ENCODE data around the gene SKI.
A peak's percentile ranks its signal among the peaks of the same experiment; 100 is the strongest.

SKI gene

GRCh38 chr1:2284932-2285331, 56.8 kb downstream of the SKI start:
- Mint-ChIP-seq H3K4me1 (ENCODE audit: low read depth in 2 of 2) (peaks cover 16 to 29% of the 10 kb centered on the region in 2 donors), H3K27me3 (no peaks in the 10 kb centered on the region), H3K27ac (peak overlapping the region in 1 of 2 donors; percentile 82), H3K9me3 (no peaks in the 10 kb centered on the region), H3K36me3 (ENCODE audit: insufficient read depth) (peaks cover 86% of the 10 kb centered on the region), H3K4me3 (no peak overlapping the region)
- DNase-seq (no peak), ATAC-seq (replicated peaks) (no peak)

GRCh38 chr1:2286923-2287322, 58.8 kb downstream of the SKI start:
- peaks cover 34 to 46% of the 10 kb centered on the region in 2 donors for H3K4me1 Mint-ChIP-seq (ENCODE audit: low read depth in 2 of 2)

DNA sequence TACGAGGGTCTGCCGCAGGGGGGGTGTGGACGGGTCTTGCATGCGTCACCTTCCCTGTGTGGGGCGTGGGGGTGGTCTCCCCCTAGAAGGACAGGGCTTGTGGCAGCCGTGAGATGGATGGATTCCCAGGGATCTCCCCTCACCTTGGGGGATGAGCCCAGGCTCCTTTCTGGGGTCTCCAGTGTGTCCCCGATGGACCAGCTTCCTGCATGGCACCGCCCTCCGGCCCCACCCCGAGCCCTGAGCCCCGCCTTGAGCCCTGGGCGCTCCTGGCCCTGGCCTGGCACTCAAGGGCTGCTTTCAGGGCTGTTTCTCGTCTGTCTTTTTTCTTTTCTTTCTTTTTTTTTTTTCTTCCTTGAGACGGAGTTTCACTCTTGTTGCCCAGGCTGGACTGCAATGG, 59.5 kb downstream of the SKI start:
- Mint-ChIP-seq H3K27me3 (no peaks in the 10 kb centered on the region), H3K4me3 (peak overlapping the region; percentile 33 to 90), H3K9me3 (no peaks in the 10 kb centered on the region), H3K4me1 (ENCODE audit: low read depth in 2 of 2) (peaks cover 40 to 53% of the 10 kb centered on the region in 2 donors), H3K36me3 (ENCODE audit: insufficient read depth) (peaks cover 96% of the 10 kb centered on the region), H3K27ac (peak overlapping the region; percentile 83 to 99)
- DNase-seq (no peak), ATAC-seq (replicated peaks) (no peak)

More at GRCh38 chr1:2286923-2287322, 58.8 kb downstream of the SKI start:
- Mint-ChIP-seq H3K4me3 (peak overlapping the region in 1 of 2 donors; percentile 53), H3K9me3 (no peaks in the 10 kb centered on the region), H3K36me3 (ENCODE audit: insufficient read depth) (peaks cover 93% of the 10 kb centered on the region), H3K27ac (peak overlapping the region; percentile 79 to 82), H3K27me3 (no peaks in the 10 kb centered on the region)
- ATAC-seq (replicated peaks) (no peak), DNase-seq (no peak)

DNA sequence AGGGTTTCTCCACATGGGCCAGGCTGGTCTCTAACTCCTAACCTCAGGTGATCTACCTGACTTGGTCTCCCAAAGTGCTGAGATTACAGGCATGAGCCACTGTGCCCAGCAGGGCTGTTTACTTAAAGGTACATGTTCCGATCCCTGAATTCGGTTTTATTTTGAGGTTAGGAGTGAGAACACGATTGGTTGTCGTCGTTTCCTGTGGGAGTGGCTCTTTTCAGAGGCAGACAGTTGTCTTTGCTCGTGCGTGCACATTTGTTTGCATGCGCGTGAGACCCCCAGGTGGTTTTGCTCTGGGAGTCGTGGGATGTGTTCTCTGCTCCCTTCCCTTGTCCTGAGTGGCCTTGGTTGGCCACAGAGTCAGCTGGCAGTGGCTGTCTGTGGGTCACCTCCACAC, 60.2 kb downstream of the SKI start:
- ATAC-seq (replicated peaks), result no peak
- no peak for DNase-seq
- Mint-ChIP-seq H3K27me3 (no peaks in the 10 kb centered on the region), H3K9me3 (no peaks in the 10 kb centered on the region), H3K4me3 (peak overlapping the region; percentile 33 to 90), H3K36me3 (ENCODE audit: insufficient read depth) (peaks cover 96% of the 10 kb centered on the region), H3K4me1 (ENCODE audit: low read depth in 2 of 2) (peaks cover 41 to 55% of the 10 kb centered on the region in 2 donors), H3K27ac (peak overlapping the region; percentile 83 to 99)

GRCh38 chr1:2288816-2289536, 60.9 kb downstream of the SKI start:
- peak overlapping the region; percentile 88 to 90 for H3K4me3 Mint-ChIP-seq
- H3K4me1 Mint-ChIP-seq (ENCODE audit: low read depth in 2 of 2), result peaks cover 47 to 62% of the 10 kb centered on the region in 2 donors
- H3K9me3 Mint-ChIP-seq, result no peaks in the 10 kb centered on the region
- peaks cover 96% of the 10 kb centered on the region for H3K36me3 Mint-ChIP-seq (ENCODE audit: insufficient read depth)
- peak overlapping the region in 1 of 2 donors; percentile 99 for H3K27ac Mint-ChIP-seq
- no peak for DNase-seq
- no peak for ATAC-seq (replicated peaks)
- no peaks in the 10 kb centered on the region for H3K27me3 Mint-ChIP-seq

DNA sequence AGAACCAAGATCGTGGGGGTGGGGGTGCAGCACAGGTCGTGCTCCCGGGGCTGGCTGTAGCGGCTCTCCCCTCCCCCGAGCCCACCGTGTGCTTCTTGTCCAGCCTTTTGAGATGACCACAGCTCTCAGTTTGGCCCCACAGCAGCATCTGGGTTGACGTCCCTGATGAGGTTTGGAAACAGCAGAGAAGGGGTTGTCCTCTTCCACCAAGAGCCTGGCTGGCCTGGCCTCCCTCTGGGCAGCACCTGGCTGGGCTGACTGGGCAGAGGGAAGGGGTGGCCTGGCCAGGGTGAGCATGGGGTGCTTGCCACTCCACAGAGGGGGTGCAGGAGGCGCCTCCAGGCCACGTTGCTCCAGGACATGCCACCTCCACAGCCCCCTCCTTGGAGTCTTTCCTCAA, 61.5 kb downstream of the SKI start:
- ATAC-seq (replicated peaks) (no peak), DNase-seq (no peak)
- H3K36me3 Mint-ChIP-seq (ENCODE audit: insufficient read depth), result peaks cover 98% of the 10 kb centered on the region
- H3K4me1 Mint-ChIP-seq (ENCODE audit: low read depth in 2 of 2), result peaks cover 48 to 60% of the 10 kb centered on the region in 2 donors
- H3K27ac Mint-ChIP-seq, result peak overlapping the region; percentile 98 to 99
- H3K4me3 Mint-ChIP-seq, result peak overlapping the region; percentile 88 to 90
- no peaks in the 10 kb centered on the region for H3K27me3 Mint-ChIP-seq
- no peaks in the 10 kb centered on the region for H3K9me3 Mint-ChIP-seq

GRCh38 chr1:2290171-2290578, 62.1 kb downstream of the SKI start:
- Mint-ChIP-seq H3K27me3 (no peaks in the 10 kb centered on the region), H3K9me3 (no peaks in the 10 kb centered on the region), H3K27ac (peak overlapping the region; percentile 98 to 99), H3K4me3 (peak overlapping the region; percentile 88 to 90), H3K36me3 (ENCODE audit: insufficient read depth) (peaks cover 98% of the 10 kb centered on the region), H3K4me1 (ENCODE audit: low read depth in 2 of 2) (peaks cover 48 to 60% of the 10 kb centered on the region in 2 donors)
- DNase-seq (no peak), ATAC-seq (replicated peaks) (no peak)

GRCh38 chr1:2290595-2291510, 62.7 kb downstream of the SKI start:
- H3K27me3 Mint-ChIP-seq, result no peaks in the 10 kb centered on the region
- DNase-seq (peak; percentile 67 to 75 (median 73)), ATAC-seq (replicated peaks) (peak; percentile 77)
- peak overlapping the region; percentile 88 to 90 for H3K4me3 Mint-ChIP-seq
- H3K9me3 Mint-ChIP-seq, result no peaks in the 10 kb centered on the region
- peaks cover 48 to 62% of the 10 kb centered on the region in 2 donors for H3K4me1 Mint-ChIP-seq (ENCODE audit: low read depth in 2 of 2)
- peaks cover 99% of the 10 kb centered on the region for H3K36me3 Mint-ChIP-seq (ENCODE audit: insufficient read depth)
- peak overlapping the region; percentile 98 to 99 for H3K27ac Mint-ChIP-seq

- H3K36me3 Mint-ChIP-seq (ENCODE audit: insufficient read depth), result peaks cover 93% of the 10 kb centered on the region
- peaks cover 51 to 61% of the 10 kb centered on the region in 2 donors for H3K4me1 Mint-ChIP-seq (ENCODE audit: low read depth in 2 of 2)
- H3K27me3 Mint-ChIP-seq, result no peaks in the 10 kb centered on the region
- ATAC-seq (replicated peaks) (no peak), DNase-seq (no peak)
- H3K4me3 Mint-ChIP-seq, result peak overlapping the region; percentile 88 to 90
- no peaks in the 10 kb centered on the region for H3K9me3 Mint-ChIP-seq
- peak overlapping the region; percentile 98 to 99 for H3K27ac Mint-ChIP-seq
Observed at GRCh38 chr1:2291577-2291976, 63.5 kb downstream of the SKI start.

- Mint-ChIP-seq H3K4me1 (ENCODE audit: low read depth in 2 of 2) (peaks cover 48 to 62% of the 10 kb centered on the region in 2 donors), H3K27me3 (no peaks in the 10 kb centered on the region), H3K27ac (peak overlapping the region; percentile 79 to 99), H3K4me3 (peak overlapping the region; percentile 40 to 90), H3K9me3 (no peaks in the 10 kb centered on the region), H3K36me3 (ENCODE audit: insufficient read depth) (peaks cover 93% of the 10 kb centered on the region)
- DNase-seq (no peak), ATAC-seq (replicated peaks) (no peak)
Observed at GRCh38 chr1:2292725-2293450, 64.8 kb downstream of the SKI start.

DNA sequence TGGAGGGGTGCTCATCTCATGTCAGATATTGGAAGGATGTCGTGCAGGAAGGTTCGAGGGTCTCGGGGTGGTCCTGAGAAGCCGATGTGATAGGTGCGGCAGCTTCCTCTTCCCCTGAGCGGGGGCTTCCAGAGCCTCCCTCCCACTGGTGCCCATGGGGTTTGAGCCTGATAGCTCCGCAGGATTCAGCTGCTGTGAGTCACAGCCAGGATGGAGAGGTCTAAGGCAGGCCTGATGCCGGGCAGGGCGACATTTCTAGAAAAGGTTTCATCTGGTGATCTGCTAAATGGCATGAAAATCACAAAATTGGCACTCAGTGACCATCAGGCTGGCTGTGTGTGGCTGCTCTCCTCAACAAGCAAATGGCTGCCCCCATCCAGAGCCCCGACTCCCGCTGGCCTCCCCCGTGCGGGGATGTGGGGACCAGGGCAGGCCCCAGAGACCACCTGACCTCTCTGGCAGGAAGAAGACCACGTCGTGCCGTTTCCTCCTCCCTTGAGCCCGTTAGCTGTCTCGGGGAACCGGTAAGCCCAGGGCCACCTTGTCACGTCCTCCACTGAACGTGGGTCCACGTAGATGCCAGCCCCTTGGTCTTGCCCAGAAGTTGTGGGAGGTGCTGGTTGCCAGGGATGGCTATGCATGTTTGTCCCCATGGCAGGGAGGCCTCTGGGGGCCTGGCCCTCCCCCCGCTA, 66.1 kb downstream of the SKI start:
- H3K27ac Mint-ChIP-seq, result peak overlapping the region; percentile 79 to 99
- H3K36me3 Mint-ChIP-seq (ENCODE audit: insufficient read depth), result peaks cover 93% of the 10 kb centered on the region
- peaks cover 47 to 56% of the 10 kb centered on the region in 2 donors for H3K4me1 Mint-ChIP-seq (ENCODE audit: low read depth in 2 of 2)
- peak overlapping the region in 1 of 2 donors; percentile 17 for H3K4me3 Mint-ChIP-seq
- no peaks in the 10 kb centered on the region for H3K9me3 Mint-ChIP-seq
- no peaks in the 10 kb centered on the region for H3K27me3 Mint-ChIP-seq
- ATAC-seq (replicated peaks) (no peak), DNase-seq (no peak)

GRCh38 chr1:2294725-2295078, 66.6 kb downstream of the SKI start:
- Mint-ChIP-seq H3K4me3 (no peak overlapping the region), H3K27me3 (no peaks in the 10 kb centered on the region), H3K9me3 (no peaks in the 10 kb centered on the region), H3K36me3 (ENCODE audit: insufficient read depth) (peaks cover 93% of the 10 kb centered on the region), H3K4me1 (ENCODE audit: low read depth in 2 of 2) (peaks cover 45 to 54% of the 10 kb centered on the region in 2 donors), H3K27ac (peak overlapping the region; percentile 22 to 82)
- DNase-seq (no peak), ATAC-seq (replicated peaks) (no peak)
